HS-27A (cell line): Measurements from ENCODE around the gene RNF167.
A peak's percentile ranks its signal among the peaks of the same experiment; 100 is the strongest.
"Not testable (repeated sequence)": the region's sequence is repeated elsewhere in the genome, so short reads cannot be mapped to it uniquely, and the experiment has no call there.

Experiments
- DNase-seq: peaks from one replicate; pipeline ENCODE4 v3.0.0-alpha.2; 2012; ENCODE audit warnings: low read depth, missing footprints

RNF167 gene

DNA sequence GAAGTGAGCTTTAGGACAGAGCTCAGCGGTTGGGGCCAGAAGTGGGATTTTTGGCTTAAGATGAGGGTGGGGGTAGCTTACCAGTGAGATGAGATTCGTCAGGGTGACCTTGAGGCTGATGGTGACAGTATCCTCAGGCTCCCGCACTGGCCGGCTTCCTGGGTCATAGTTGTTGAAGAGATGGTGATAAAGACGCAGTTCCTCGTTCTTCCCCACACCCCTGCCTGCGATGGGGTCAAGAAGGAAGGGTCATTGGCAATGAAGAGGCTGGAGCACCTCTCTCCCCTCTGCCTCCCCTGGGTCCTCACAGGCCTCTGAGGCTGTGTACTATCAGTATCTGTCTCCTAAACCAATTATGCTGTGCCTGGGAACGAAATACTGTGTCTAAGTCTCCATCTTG lies 37.5 kb upstream of the RNF167 start:
- DNase-seq: no peak

GRCh38 chr17:4903051-4903818 lies 36.8 kb upstream of the RNF167 start, which contains the start of gene CHRNE:
Gene CHRNE, minus strand, starts transcription at chr17:4903098. Its CDS starts 35 bp downstream, at chr17:4903063.
- peak; percentile 7 for DNase-seq

DNA sequence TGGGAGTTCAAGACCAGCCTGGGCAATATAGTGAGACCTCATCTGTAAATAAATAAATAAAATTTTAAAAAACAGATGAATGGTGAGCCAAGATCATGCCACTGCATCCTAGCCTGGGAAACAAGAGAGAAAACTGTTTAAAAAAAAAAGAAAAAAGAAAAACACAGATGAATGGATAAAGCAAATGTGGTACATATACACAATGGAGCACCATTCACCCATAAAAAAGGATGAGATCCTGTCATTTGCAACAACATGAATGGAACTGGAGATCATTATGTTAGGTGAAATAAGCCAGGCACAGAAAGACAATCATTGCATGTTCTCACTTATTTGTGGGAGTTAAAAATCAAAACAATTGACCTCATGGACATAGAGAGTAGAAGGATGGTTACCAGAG lies 33.4 kb upstream of the RNF167 start:
- not testable (repeated sequence) for DNase-seq

GRCh38 chr17:4908301-4908700 lies 31.8 kb upstream of the RNF167 start:
- no peak for DNase-seq

- peak; percentile 45 for DNase-seq
These were observed 31.2 kb upstream of the RNF167 start for GRCh38 chr17:4908711-4909496.

- no peak for DNase-seq
These were observed 26.1 kb upstream of the RNF167 start for GRCh38 chr17:4913994-4914393.

DNA sequence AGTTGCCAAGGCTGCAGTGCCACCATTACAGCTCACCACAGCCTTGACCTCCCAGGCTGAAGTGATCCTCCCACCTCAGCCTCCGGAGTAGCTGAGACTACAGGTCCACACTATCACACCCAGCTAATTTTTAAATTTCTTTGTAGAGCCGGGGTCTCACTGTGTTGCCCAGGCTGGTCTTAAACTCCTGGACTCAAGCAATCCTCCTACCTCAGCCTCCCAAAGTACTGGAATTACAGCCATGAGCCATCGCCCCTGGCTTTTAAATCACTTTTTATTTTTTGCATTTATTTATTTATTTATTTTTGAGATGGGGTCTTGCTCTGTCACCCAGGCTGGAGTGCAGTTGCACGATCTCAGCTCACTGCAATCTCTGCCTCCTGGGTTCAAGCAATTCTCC lies 25.5 kb upstream of the RNF167 start:
- DNase-seq: not testable (repeated sequence)

DNA sequence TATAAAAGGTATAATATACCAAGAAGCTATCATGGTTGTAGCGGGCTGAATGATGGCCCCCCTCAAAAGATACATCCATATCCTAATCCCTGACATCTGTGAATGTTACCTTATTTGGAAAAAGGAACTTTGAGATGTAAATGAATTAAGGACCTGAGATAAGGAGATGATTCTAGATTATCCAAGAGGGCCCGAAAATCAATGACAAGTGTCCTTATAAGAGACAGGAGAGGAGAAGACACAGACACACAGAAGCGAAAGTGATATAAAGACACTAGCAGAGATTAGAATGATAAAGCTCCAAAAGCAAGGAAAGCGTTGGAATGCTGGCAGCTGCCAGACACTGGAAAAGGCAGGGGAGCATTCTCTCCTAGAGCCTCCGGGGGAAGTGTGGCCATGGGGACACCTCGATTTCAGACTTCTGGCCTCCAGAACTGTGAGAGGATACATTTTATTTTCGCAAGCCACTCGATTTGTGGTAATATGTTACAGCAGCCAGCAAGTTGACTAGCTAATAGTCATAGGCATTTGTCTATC lies 20.5 kb upstream of the RNF167 start:
- DNase-seq: no peak

DNA sequence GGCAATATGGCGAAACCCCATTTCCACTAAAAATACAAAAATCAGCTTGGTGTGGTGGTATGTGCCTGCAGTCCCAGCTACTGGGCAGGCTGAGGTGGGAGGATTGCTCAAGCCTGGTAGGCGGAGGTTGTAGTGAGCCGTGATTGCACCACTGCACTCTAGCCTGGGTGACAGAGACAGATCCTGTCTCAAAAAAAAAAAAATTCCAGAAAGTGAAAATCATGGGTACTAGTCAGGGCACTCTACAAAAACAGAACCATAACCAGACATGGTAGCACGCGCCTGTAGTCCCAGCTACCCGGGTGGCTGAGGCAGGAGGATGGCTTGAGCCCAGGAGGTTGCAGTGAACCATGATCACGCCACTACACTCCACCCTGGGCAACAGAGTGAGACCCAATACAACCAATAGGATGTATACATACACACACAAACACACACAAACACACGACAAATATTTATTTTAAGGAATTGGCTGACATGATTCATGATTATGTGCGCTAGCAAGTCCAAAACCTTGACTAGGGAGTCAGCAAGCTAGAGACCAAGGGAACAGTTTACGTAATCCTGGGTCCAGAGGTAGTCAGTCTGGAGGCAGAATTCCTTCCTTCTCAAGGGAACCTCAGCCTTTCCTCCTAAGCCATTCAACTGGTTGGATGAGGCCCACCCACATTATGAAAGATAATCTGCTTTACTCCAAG lies 19.6 kb upstream of the RNF167 start:
- DNase-seq: no peak

GRCh38 chr17:4921320-4921719 lies 18.7 kb upstream of the RNF167 start:
- no peak for DNase-seq

GRCh38 chr17:4926577-4927335 lies 13.3 kb upstream of the RNF167 start:
- DNase-seq: not testable (repeated sequence)

DNA sequence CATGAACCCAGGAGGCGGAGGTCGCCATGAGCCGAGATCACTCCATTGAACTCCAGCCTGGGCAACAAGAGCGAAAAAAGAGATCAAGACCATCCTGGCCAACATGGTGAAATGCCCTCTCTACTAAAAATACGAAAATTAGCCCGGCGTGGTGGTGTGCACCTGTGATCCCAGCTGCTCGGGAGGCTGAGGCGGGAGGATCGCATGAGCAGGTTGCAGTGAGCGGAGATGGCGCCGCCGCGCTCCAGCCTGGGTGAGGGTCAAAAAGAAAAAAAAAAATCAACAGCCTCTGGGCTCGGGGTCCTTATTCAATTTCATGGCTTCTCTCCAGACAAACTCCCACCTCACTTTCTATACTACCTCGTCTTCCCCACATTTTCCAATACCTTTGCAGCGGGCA lies 11.2 kb upstream of the RNF167 start:
- no peak for DNase-seq

GRCh38 chr17:4931963-4932362 lies 8.1 kb upstream of the RNF167 start, which contains the start of gene GP1BA:
Gene GP1BA, plus strand, starts transcription at chr17:4932277. Its CDS starts 328 bp downstream, at chr17:4932605.
- DNase-seq: no peak

DNA sequence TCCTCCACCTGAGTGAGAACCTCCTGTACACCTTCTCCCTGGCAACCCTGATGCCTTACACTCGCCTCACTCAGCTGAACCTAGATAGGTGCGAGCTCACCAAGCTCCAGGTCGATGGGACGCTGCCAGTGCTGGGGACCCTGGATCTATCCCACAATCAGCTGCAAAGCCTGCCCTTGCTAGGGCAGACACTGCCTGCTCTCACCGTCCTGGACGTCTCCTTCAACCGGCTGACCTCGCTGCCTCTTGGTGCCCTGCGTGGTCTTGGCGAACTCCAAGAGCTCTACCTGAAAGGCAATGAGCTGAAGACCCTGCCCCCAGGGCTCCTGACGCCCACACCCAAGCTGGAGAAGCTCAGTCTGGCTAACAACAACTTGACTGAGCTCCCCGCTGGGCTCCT lies 7.3 kb upstream of the RNF167 start:
- DNase-seq: no peak

DNA sequence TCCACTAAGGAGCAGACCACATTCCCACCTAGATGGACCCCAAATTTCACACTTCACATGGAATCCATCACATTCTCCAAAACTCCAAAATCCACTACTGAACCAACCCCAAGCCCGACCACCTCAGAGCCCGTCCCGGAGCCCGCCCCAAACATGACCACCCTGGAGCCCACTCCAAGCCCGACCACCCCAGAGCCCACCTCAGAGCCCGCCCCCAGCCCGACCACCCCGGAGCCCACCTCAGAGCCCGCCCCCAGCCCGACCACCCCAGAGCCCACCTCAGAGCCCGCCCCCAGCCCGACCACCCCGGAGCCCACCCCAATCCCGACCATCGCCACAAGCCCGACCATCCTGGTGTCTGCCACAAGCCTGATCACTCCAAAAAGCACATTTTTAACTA lies 6.4 kb upstream of the RNF167 start:
- DNase-seq: no peak

- no peak for DNase-seq
These were observed 5.7 kb upstream of the RNF167 start for GRCh38 chr17:4934173-4934979.

GRCh38 chr17:4935650-4936049 lies 4.4 kb upstream of the RNF167 start:
- DNase-seq: no peak

DNA sequence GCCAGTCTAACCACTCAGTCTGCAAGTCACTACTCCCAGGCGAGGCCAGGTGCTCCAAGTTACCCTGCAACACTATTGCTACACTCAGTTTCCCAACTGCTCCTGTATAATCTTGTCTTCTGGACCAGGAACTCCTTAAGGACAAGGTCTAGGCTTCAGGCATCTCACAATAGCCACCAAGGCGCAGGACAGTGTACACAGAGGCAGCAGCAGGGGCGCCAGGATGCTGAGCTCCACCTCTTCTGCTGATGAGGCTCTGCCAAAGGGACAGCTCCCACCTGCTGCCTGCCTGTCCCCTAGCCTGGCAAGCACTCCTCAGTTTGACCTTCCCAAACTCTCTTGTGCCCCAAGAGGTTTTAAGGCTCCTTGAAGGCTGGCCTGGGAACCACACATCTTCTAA lies 3.6 kb upstream of the RNF167 start:
- no peak for DNase-seq

GRCh38 chr17:4937553-4937952 lies 2.5 kb upstream of the RNF167 start:
- no peak for DNase-seq

DNA sequence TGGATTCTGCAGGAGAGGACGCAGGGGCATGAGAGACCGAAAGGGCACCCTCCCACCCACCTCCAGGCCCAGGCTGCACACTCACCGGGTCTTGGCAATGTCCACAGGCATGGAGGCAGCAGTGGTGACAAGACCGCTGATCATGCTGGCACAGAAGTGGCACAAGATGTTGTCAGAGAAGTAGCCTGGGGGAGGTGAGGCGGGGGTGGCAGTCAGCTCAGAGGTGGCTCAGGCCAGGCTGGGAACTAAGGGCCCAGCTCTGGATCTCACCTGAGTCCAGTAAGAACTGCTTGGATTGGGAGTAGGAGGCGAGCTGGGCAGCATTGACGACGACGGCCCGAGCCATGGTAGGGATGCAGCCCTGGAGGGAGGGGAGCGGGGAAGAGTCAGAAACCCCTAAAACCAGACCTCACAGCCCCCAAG lies 2.0 kb upstream of the RNF167 start:
- no peak for DNase-seq
